ENCODE data around the gene PSG11.
"Not testable (repeated sequence)": the region's sequence is repeated elsewhere in the genome, so short reads cannot be mapped to it uniquely, and the experiment has no call there.

The PSG11 gene

GRCh38 chr19:43026369-43026768 lies at the start of gene PSG11:
Gene PSG11 (minus strand): TSS chr19:43026469. CDS start chr19:43026372, 97 bp downstream.
- not testable (repeated sequence) for DNase-seq

DNA sequence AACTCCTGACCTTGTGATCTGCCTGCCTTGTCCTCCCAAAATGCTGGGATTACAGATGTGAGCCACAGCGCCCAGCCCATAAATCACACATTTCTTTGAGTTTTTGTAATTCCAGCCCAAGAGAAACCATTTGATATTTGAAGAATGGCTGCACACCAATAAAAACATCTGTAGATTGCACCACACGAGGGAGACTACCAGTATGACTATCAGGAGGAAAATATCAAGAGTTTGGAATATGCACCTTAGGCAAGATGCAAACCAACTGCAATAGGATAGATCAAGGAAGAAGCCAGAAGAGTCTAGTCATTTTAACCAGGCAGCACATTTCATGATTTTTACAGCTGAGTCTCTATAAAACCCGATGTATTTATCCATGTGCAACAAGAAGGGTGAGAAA lies 36.1 kb upstream of the PSG11 start:
- not testable (repeated sequence) for DNase-seq

DNA sequence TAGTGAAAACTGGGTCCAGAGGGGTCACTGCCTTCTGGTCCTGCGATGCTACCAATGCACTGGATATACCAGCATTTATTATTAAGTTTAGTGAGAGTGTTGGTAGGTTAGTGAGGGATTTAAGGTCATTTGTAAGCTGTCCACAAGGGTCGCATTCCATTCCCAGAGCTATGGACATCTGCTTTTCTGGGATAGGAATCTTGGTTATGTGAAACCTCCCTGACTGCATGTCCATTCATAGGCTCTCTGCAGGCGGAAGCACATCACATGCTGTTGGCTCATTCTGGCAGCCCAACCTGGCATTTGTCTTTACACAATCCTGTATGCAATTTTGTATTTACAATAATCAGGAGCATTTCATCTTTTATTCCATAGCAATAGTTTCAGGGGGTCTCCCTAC lies 35.1 kb upstream of the PSG11 start:
- DNase-seq = not testable (repeated sequence)

DNA sequence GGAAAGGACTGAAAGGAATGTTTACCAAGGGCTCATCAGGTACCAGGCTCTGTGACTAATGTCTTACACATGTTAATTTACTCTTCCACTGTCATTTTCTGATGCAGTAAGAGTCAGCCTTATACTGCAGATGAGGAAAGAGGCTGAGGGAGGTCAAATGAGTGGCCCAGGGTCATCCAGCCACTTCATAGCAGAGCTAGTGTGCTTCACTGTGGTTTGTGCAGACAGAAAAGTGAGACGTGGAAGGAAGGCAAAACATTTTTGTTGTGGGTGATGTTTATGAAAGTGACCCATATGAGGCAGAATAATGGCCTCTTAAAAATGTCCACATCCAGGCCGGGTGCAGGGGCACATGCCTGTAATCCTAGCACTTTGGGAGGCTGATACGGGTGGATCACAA lies 34.0 kb upstream of the PSG11 start:
- DNase-seq = not testable (repeated sequence)

- not testable (repeated sequence) for DNase-seq
These were observed 33.2 kb upstream of the PSG11 start for GRCh38 chr19:43059482-43059881.

DNA sequence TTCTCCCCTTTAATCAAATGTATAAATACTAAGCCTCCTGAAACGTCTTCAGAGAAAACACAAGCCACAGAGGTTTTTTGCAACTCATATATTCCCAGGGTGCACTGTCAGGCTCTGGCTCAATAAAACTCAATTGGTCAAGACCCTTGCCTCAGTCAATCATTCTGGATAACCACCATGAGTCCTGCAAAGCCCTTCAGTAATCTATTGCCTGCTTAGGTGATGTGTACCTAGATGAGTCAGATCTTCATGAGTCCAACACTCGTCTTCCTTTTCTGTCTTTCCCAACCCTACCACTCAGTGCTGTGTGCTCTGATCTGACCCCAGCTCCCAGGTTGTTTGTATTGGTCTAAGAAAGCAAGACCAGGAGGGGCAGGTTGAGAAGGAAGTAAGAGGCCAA lies 32.2 kb upstream of the PSG11 start:
- not testable (repeated sequence) for DNase-seq

DNA sequence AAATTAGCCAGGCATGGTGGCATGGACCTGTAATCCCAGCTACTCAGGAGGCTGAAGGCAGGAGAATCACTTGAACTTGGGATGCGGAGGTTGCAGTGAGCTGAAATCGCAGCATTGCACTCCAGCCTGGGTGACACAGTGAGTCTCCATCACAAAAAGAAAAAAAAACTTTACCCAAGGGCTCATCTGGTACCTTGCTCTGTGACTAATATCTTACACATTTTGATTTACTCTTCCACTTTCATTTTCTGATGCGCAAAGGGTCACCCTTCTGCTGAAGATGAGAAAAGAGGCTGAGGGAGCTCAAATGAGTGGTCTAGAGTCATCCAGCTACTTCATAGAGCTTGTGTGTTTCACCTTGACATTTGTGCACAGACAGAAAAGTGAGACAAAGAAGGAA lies 21.7 kb upstream of the PSG11 start:
- DNase-seq = not testable (repeated sequence)

- not testable (repeated sequence) for DNase-seq
These were observed 20.3 kb upstream of the PSG11 start for GRCh38 chr19:43046578-43046977.

GRCh38 chr19:43043492-43044180 lies 17.4 kb upstream of the PSG11 start:
- not testable (repeated sequence) for DNase-seq

GRCh38 chr19:43031645-43032044 lies 5.4 kb upstream of the PSG11 start:
- not testable (repeated sequence) for DNase-seq

DNA sequence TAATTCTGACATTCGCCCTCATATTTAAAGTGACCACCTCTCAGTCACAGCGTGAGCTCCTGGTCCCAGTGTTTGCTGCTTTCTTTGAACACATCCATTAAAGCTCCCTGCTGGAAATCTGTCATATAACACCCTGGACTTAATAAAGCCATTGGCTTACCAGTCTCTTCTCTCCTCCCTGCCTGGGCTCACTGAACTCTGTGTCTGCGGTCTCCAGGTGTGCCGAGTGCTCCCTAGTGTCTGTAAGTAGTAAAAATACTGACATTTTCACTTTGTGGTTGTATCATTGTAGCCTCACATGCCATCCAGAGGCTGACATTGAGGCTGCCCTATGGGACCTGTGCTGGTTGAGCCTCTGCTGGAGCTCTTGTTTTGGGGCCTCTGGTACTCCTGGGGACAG lies 2.6 kb upstream of the PSG11 start:
- DNase-seq = no peak

DNA sequence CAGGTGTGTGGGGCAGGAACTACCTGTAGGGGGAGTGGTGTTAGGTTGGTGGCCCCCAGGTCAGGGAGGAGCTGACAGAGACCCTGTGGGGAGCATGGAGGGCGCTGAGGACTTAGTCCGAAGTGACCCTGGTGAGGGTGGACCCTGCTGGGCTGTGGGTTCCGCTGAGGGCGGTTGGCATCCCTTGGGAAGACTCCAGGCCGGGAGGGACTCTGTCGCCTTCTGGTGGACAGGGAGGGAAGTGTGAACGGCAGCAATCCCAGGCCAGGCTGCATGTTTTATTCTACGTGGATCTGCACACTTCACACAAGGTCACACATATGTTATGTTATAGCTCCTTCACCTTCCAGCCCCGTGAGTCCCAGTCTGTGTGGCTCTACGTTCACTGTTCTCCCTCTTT lies 1.7 kb upstream of the PSG11 start:
- DNase-seq = not testable (repeated sequence)

GRCh38 chr19:43027061-43027460 lies 792 bp upstream of the PSG11 start:
- DNase-seq = not testable (repeated sequence)

DNA sequence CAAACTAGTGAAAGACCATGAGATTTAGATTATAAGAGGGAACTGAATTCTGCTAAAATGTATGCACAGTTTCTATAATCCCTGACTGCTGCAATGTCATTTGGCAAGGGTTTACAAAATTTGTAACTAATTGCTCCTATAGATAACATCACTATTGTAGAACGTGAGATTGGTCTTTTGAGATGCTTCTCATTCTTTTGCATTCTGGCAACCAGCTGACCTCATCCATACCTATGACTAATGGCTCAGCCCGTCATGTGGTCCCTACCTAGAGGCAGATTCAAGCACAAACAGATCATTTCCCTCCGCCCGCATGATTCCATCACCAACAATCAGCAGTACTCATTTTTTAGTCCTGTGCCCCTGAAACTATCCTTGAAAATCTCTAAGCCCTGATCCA lies 4.2 kb downstream of the PSG11 start:
- not testable (repeated sequence) for DNase-seq

- not testable (repeated sequence) for DNase-seq
These were observed 4.6 kb downstream of the PSG11 start for GRCh38 chr19:43021629-43022028.

GRCh38 chr19:43019588-43019987 lies 6.7 kb downstream of the PSG11 start:
- DNase-seq = not testable (repeated sequence)

- DNase-seq = not testable (repeated sequence)
These were observed 20.4 kb downstream of the PSG11 start for GRCh38 chr19:43005841-43006240.

GRCh38 chr19:43004846-43005245 lies 21.4 kb downstream of the PSG11 start:
- DNase-seq = not testable (repeated sequence)

DNA sequence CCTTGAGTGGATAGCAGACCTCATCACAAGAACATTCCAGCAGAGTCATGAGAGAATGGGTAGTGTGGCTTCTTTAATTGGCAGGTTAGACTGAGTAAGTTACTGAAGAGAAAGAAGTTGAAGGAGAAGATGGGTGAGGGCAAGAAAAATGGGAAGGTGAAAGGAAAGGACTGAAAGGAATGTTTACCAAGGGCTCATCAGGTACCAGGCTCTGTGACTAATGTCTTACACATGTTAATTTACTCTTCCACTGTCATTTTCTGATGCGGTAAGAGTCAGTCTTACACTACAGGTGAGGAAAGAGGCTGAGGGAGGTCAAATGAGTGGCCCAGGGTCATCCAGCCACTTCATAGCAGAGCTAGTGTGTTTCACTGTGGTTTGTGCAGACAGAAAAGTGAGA lies 22.6 kb downstream of the PSG11 start:
- DNase-seq = not testable (repeated sequence)

DNA sequence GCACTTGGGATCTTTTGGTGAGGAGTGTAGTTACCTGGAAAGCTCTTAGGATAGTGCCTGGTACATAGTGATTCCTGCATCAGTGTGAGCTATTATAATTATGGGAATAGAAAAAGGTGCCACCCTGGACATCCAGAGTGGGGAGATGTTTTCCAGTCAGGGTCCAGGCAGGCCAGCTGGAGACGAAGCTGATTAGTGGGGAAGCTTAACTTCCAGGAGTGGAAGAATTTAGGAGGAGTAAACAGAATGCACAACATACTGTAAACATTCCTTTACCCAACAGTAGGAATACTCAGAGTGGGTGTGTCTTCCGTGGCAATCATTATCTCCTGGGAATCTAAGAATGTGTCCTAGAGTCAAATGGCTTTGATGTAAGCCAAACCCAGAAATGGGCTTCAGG lies 23.3 kb downstream of the PSG11 start:
- DNase-seq = not testable (repeated sequence)

DNA sequence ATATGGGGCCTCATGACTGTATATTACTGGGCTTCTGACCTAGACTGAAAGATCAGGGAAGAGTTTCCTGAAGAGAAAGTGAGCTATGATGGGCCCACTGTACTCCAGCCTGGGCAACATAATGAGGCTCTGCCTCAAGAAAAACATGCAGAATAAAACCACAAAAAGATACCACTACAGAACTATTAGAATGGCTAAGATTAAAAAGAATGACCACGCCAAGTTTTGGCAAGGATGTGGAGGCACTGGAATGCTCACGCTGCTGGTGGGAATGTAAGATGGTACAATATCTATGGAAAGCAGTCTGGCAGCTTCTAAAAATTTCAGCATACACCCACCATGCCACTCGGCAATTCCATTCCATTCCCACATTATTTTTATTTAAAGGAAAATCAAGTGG lies 30.1 kb downstream of the PSG11 start:
- not testable (repeated sequence) for DNase-seq

DNA sequence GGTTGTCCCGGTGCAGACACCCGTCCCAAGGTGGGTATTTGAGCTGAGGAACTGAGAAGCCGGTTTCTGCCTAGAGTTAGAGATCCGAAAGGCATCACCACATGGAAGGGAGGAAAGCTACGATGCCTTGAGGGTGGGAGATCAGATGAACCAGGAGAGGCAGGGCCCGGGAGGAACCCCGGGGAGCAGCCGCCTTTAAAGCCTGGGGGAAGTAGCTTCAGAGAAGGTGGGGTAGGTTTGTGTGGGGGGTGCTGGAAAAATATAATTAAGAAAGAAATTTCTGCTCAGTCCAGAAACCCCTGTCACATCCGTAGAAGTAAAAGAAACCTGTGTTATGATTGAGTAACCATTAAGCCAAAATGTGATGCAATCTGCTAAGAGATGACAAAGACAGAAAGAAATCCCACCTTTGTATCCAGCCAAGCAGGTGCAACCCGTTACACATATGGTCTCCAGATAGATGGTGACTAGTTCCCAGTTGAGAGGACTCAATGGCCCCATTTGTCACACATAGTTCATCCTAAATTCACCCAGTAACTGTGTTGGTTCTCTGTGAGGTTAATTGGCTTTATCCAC lies 34.2 kb downstream of the PSG11 start:
- not testable (repeated sequence) for DNase-seq

DNA sequence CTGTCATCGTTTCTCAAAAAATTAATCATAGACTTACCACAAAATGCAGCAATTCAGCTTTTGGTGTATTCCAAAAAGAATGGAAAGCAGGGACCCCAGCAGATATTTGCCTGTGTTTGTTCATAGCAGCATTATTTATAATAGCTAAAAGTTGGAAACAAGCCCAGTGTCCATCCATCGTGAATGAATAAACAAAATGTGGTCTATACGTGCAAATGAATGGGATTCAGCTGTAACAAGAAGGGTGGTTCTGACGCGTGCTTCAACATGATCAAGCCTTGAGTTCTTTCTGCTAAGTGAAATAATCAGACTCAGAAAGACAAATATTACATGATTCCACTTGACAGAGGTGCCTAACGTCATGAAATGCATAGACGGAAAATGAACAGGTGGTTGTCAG lies 36.4 kb downstream of the PSG11 start:
- no peak for DNase-seq

DNA sequence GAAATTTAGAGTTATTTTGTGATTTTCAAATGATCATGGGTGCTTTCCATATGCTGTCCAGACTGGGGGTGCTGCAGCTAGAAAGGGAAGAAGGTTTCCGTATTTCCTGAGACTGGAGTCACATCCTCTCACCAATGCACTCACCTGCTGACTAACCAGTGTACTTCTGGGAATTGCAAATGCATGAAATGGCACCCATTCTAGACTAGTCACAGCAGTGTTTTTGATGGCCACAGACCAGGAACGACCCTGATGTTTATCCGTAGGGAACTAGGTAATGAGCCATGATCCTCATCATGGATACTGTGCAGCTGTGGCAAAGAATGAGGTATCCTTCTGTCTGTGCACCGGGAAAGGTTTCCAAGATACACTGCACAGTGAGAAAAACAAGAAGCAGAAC lies 37.1 kb downstream of the PSG11 start:
- not testable (repeated sequence) for DNase-seq

DNA sequence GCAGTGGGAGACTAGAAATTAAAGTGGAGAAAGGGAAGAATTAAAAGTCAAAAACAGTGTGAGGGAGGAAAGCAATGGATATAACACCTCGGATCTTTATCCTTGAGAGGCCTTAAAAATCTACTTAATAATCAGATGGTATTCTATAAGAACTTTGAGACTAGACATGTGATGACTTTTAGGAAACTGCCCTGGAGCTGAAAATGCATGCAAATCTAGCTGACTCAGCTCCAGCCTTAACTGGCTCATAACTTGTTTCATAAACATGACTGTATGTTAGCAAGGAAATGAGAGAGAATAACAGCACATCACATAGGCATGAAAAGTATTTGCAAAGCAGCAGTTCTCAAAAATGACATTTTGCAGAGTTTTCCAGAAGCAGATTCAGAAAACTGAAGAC lies 38.1 kb downstream of the PSG11 start:
- DNase-seq = not testable (repeated sequence)
